H1 (cell line): ENCODE results near the gene SMIM29.

ENCODE experiments used
- CTCF ChIP-seq, 3 experiments: IDR thresholded peaks; 1 replicate in 2 of 3; 2 replicates in 1 of 3; pipeline versions ENCODE4 v1.5.1 to v1.6.1; 2011; ENCODE audit warnings: low read length in 3 of 3, mild to moderate bottlenecking in 3 of 3, inconsistent platforms in 2 of 3, low read depth in 1 of 3, moderate library complexity in 1 of 3; ENCODE audit not compliant: insufficient read depth in 1 of 3; ENCODE audit errors: control extremely low read depth in 1 of 3
- POLR2AphosphoS5 ChIP-seq: IDR thresholded peaks from 2 replicates; pipeline ENCODE4 v1.6.1; 2011; ENCODE audit warnings: low read depth, low read length

DNA sequence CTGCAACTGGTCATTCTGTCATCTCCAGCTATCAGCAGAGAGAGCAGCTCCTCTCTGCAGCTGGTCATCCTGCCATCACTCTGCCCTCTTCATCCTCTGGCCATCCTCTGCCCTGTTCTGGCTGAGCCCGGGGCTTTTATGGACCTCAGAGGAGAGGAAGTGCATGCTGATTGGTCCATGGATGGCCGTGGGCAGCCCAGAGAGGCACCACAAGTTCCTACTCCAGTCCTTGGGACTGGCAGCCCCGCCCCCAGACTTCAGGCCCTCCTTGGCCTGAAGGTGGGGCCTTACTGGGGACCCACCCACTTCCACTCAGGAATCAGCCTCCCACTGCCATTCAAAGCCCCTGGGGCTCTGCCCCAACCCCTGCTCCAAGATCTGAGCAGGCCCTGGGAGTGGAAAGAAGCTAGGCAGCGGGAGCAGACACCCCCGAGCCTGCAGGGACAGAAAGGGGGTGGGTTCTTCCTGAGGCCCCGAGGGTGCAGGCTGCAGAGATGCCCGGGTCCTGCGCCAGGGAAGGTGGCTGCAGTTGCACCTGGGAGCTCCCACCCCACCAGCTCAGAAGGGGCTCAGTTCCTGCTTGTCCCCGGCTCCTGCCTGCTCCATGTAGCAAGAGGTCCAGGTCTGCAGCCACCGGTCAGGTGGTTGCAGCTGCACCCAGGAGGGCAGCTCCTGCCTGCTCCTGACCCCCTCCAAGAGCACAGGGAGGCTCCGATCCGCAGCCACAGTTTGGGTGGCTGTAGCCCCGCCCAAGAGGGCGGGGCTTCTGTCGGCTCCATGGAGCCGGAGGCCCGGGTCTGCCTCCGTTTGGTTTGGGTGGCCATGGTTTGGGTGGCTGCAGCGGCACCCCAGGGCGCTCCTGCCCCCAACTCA lies 46.2 kb downstream of the SMIM29 start:
- TF ChIP-seq POLR2AphosphoS5 (peak; percentile 70), CTCF (IDR thresholded peaks at IDR 0.05; ENCODE audit: control extremely low read depth in 1 of 3, insufficient read depth in 1 of 3, low read depth in 1 of 3, low read length in 3 of 3) (no peak)
